Activated CD4-positive, alpha-beta T cell treated with anti-CD3 and anti-CD28 coated beads for 48 hours (primary cell): Measurements from ENCODE around the gene PROCR.
A peak's percentile ranks its signal among the peaks of the same experiment; 100 is the strongest.
"Not testable (repeated sequence)": the region's sequence is repeated elsewhere in the genome, so short reads cannot be mapped to it uniquely, and the experiment has no call there.

ENCODE experiments used
- DNase-seq: peaks from one replicate; pipeline ENCODE4 v3.0.0-alpha.2; 2020

Gene PROCR

DNA sequence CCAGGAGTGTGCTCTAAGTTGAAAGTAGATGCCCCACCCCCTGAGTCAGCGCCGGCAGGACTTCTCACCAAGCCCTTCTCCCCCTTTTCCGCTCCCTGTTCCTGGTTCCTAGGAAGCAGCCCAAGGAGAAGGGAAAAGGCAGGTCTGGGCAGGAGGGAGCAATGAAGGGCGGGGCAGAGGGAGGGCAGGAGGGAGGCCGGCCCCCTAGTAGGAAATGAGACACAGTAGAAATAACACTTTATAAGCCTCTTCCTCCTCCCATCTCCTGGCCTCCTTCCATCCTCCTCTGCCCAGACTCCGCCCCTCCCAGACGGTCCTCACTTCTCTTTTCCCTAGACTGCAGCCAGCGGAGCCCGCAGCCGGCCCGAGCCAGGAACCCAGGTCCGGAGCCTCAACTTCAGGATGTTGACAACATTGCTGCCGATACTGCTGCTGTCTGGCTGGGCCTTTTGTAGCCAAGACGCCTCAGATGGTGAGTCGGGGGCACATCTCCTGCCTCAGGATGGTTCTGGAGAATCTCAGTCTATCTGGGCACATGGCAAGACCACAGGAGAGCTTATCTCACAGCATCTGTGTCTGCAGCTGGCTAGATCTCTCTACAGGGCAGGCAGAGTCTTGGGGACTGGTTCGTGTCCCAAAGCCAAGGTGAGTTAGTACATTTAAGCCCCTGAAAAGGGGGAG lies at the start of gene PROCR:
TSS of gene PROCR (plus strand) at position 320 of the 681 bp plus-strand sequence. CDS start at position 403, 83 bp downstream.
- peak; percentile 13 for DNase-seq

DNA sequence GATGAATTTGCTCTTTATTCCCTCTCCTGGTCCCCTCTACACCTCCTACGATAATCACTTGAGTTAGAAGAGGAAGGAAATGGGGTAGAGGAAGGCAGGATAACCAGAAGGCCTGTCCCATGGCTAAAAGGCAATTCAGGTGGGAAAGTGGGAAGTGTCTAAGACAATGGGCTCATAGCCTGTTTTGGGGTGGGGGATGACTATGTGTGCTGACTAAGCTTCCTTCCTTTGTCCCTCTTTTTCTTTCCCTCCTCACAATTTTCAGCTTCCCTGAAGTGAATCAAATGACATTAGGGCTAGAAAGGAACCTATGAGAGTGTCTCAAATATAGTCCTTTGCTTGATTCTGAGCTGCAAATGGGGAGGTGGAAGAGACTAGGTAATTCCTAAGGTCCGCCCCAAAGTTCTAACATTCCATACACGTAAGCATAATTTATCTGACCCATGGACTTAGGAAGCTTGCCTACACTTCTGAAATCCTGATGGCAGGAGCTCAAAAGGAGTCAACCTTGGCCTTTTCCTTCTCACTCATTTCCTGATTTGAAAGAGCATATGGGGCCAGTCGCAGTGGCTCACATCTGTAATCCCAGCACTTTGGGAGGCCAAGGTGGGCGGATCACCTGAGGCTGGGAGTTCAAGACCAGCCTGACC lies 49.0 kb upstream of the PROCR start:
- no peak for DNase-seq

DNA sequence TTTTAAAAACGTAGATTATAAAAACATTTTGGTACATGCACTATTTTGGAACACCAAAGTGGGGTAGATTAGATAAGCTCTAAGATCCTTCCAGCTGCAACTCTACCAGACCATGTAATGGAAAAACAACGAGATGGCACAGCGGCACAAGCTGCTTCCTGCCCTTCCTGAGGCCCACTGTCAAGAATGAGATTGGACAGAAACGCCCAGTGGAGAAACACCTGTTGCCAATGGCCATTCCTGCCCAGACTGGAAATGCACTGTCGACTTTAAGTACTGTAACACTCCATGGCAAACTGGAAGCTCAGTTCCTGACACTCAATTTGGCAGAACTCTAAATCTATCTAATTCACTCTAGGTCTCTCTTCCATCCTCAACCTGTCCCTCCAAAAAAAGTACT lies 46.1 kb upstream of the PROCR start:
- DNase-seq = no peak

DNA sequence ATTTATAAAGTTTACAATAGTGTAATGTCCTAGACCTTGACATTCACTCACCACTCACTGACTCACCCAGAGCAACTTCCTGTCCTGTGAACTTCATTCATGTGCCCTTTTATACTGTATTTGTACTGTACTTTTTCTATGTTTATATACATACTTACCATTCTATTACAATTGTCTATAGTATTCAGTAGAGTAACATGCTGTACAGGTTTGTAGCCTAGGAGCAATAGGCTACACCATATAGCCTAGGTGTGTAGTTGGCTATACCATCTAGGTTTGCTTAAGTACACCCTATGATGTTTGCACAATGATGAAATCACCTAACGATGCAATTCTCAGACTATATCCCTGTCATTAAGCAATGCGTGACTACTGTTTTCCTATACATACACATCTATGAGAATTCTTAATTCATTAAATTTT lies 42.2 kb upstream of the PROCR start:
- no peak for DNase-seq

DNA sequence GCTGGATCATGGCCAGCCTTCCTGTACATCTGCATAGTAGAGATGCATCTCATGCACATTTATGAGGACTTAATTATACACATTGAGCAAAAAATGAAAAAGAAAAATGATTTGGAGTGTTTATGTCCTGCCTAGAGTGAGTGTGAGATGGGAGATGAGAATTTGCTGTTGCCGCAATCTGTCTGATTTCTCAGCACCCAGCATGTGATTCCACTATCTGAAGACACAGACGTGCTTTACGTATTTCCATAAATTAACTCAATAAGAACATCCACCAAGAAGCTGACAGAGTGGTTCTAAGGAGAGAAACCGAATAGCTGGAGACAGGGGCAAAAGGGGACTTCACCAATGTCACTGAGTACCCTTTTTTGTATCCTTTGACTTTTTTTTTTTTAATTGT lies 39.9 kb upstream of the PROCR start:
- no peak for DNase-seq

DNA sequence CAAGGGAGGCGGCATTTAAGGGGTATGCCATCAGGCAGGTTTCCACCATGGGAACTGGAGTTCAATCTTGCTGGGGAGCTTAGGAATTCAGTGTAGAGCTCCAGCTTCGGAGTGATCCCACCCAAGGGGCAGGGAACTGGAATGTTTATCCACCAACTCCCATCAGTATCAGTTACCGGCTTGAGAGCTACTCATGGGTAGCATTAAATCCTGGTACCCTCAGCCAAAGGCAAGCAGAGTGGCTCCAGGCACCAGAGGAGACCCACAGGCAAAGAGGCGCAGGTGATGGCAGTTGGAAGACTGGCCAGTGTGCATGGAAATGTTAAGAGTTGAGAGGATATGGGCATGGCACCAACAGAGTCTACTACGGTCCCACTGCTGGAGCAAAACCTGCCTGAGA lies 38.8 kb upstream of the PROCR start:
- DNase-seq = no peak

DNA sequence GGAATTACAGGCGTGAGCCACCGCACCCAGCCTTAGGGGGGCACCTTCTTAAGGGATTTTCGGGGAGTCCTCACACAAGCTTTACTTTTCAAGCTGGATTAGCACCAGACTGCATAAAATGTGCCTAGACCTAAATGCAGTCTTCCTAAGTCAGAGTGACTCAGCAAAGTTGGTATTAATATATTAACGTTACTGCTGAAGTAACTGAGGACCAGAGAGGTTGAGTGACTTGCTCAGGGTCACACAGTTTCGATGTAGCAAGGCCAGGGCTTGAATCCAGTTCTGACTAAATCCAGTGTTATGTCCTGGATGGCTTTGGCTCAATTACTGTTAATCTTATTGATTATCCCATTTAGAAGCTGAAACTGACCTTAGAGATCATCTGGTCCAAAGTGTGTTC lies 38.1 kb upstream of the PROCR start:
- DNase-seq = no peak

DNA sequence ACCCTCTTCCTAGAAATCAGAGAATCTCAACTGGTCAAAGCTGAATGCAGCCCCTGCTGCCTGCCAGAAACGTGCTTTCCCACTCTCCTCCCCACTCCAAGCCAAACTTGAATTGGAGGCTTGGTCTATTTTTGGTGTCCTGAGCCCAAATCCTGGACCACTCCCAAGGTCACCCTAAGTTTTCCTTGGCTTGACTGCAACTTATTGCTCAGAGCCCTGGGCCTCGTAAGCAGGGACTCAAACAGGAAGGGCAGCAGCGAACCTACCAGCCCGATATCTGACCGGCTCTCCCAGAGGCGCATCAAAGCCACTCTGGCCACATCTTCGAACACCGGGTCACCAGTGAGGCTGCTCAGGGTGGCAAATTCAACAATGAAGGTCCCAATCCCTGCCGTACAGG lies 37.4 kb upstream of the PROCR start:
- no peak for DNase-seq

DNA sequence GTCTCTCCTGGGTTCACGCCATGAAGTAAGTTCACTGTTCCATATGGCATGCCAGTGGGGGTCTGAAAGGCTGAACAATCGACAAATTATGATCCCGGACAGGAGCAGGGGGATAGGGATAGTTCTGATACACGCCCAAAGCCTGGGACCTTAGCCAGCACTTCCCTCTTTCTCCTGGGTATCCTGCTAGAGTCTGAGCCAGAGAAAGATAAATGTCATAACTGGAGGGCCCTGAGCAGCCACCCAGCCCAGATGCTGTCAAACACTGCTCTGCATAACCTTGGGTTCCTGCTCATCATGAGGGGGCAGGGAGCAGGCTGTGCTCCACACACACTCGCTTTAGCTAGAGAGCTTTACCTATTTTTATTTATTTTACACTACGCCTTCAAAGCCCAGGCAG lies 37.0 kb upstream of the PROCR start:
- no peak for DNase-seq

DNA sequence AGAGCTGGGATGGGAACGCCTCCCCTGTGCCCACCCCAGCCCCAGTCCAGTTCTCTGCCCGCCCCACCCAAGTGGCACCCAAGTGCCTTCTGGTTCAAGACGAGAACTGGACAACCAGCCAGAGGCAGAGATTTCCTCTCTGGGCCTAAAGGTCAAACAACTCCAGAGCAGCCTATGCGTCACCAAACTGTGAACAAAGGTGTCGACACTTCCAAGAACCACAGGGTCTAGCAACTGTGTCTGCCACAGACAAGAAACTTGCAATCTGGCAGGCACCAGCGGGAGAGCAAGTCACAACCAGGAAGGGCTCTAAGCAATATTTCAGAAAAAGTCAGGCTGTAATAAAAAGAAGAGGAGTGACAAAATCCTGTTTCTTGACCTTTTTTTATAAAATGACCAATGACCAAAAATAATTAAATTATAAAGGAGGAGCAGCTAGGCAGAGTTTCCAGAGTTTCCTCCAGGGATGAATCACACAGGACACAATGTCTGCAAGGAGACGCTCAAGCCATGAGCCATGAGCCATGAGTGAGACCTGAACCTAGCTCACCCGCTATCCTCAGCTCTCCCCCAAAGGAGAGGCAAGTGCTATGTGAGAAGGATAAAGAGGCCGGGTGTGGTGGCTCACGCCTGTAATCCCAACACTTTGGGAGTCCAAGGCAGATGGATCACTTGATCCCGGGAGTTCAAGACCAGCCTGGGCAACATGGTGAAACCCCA lies 35.8 kb upstream of the PROCR start:
- DNase-seq = no peak

DNA sequence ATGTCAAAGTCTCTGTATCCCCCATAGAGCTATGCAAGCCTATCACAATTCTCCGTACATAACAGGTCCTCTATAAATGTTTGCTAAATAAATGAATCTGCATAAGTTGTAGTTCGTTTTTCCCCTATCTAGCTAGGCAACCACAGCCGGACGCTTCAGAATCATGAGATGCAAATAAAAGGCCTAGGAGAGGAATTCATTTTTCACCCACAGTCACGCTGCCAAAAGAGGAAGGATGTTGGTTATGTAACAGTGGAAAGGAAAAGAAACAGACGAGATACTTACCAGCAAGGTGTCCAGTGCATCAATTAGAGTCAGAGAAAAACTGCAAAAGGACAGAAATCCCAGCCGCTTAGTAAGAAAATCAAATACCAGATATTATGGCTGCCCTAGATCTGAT lies 27.2 kb upstream of the PROCR start:
- DNase-seq = no peak

DNA sequence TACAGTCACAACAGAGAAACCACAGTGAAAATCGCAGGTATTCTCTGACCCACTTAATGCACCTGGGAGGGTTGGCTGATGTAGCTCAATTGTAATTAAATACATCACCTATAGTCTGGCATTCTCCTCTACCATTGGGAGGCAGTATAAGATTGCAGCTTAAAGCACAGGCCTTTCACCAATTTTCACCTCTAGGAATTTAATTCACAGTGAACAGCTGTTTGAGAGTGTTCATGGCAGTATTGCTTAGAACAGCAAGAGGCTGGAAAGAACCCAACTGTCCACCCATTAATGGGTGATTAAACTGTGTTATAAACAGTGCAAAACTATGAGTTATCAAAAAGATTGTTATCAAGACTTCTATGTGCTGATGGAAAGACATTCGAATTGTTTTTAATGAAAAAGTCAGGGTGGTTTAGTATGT lies 26.7 kb upstream of the PROCR start:
- no peak for DNase-seq

DNA sequence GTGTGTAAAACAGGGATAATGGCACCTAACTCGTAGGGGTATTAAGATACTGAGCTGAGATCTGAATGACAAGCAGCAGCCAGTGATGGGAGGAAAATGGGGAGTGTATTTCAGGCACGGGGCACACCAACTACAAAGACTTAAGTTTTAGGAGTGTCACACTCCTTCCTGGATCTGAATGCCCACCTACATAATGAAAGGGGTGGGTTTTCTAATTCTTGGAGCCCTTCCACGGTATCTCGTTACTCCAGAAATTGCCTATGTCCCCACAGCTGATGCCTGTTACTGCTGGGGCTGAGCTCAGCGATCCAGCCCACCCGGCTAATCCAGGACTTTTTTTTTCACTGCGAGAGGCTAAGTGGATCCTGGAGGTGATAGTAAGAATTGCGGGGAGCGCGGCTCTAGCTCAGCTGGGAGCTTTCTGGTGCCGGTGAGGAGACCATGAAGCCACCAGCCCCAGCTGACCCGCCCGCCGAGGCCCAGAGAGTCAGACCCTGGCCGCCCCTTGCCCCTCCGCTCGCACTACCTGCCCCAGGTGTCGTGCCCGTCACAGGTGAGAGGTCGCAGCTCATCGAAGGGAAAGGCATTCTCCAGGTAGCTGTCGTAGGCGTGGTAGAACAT lies 25.5 kb upstream of the PROCR start:
- DNase-seq = peak; percentile 35

DNA sequence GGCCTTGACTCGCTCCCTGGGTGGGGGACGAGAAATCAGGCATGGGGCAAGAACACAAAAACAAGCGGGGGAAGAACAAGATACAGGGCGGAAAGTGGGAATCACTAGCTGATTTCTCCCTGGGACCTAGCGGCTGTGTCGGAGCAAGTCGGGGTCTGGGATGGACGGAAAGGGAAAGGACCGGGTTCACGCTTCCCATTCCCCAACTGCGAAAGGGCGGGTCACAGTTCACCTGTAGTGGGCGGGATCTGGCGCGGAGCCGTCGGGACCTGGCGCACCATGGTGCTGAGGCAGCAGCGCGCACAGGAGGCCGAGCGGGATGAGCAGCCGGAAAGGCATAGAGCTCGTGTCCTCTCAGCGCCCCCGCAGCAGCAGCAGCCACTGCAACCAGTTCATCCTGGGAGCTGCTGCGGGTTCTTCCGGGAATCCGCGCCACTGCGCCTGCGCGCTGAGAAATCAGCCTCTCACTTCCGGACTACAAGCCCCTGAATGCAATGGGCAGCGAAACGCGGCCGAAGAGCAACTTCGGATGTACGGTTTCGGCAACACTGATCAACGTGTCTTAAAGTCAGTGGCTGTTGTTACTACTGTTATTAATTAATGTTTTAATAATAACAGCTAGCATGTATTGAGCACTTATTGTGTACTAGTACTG lies 24.8 kb upstream of the PROCR start, which contains the start of gene EDEM2:
TSS of gene EDEM2 (minus strand) at position 417 of the 655 bp plus-strand sequence. CDS start at position 339, 78 bp downstream.
- DNase-seq = peak; percentile 95

DNA sequence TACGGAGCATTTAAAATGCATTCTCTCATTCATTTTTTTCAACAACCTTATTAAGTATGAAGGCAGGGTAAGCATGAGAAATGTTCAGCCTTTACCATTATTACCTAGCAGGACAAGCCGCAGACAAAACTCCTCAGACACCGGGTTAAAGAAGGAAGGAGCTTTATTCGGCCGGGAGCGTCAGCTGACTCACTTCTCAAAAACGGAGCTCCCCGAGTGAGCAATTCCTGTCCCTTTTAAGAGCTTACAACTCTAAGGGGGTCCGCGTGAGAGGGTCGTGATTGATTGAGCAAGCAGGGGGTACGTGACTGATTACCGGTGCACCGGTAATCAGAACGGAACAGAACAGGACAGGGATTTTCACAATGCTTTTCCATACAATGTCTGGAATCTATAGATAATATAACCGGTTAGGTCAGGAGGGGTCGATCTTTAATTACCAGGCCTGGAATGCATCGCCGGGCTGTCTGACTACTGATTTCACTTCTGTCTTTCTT lies 24.2 kb upstream of the PROCR start:
- peak; percentile 26 for DNase-seq

DNA sequence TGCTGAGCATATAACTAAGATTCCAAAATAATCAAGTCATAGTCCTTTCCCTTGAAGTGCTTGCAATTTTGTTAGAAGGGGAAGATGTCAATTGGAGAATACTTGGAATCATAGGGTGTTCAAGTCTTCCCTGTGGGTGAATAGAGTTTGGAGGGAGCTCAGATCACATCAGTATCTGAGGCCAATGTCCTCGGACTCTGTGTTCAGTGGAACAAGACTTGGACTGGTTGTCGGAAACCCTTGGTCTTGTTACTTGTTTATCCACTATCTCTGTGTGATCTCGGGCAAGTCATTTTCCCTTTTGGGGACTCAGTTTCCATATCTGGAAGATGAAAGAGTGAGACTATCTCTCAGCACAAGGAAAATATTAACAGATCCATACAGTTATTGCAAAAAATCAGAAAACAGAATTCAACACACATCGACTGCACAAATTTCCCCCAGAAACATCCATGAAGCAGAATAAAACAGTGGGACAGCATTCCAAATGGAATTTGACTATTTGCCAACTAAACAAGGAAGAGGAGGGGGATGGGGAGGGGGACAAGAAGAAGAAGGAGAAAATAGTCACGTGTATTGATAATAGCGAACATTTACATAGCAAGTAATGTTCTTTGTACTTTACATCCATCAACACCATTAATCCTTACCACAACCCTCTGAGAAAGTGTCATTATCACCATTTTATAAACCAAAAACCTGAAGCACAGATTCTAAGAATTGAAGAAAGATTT lies 20.9 kb upstream of the PROCR start:
- no peak for DNase-seq

DNA sequence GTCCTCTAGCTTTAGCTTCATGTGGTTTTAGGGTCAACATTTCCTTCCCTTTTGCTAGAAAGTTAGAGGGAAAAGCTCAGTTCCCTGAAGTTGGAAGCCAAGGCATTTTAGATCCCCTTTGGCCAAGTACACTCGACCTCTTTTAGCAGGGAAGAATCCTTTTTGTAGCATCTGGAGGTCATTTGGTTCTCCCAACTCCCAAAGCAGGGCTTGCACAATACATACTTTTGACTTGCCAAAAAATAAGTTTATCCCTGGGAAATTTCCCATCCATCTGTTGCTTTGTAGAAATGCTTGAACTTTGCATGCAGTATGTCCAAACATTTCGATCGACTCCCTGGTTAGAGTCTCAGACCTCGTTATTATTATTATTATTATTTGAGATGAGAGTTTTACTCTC lies 20.1 kb upstream of the PROCR start:
- no peak for DNase-seq

DNA sequence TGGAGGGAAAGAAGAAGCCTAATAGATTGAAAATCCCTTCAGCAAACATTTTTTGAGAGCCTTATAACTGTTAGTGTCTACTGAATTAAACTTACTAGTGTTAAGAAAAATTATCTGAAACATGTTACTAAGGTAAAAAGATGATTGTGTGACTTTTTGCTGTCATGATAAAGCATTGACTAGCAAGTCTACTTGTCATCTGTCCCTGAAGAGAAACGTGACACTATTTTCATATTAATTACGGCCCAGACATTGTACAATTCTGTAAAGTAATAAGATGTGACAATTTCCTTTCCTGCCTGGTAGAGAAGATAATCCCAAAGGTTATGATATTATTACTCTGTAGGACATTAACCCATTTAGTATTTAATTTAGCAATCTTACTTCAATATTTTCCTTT lies 15.9 kb upstream of the PROCR start:
- no peak for DNase-seq

DNA sequence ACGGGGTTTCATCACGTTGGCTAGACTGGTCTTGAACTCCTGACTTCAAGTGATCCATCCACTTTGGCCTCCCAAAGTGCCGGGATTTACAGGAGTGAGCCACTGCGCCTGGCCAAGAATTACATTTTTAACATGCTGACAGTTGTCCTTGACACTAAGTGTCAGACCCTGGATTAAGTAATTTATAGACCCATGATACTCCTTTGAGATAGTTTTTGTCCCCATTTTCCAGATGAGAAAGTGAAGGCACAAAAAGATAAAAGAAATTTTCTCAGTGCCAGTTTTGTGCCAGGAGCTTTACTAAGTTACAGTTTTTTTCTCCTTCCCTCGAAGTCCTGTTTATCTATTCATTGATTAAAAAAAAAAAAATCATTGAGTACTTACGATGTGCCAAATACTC lies 14.9 kb upstream of the PROCR start:
- no peak for DNase-seq

DNA sequence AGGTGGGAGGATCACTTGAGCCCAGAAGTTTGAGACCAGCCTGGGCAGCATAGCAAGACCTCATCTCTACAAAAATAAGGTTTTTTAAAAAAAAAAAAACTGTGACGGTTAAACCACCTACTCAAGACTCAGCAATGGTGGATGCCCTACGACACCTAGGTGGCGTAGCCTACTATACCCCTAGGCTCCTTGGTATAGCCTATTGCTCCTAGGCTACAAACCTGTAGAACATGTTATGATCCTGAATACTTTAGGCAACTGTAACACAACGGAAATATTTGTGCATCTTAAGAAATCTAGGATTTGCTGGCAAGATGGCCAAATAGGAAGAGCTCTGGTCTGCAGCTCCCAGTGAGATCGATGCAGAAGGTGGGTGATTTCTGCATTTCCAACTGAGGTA lies 11.5 kb upstream of the PROCR start:
- DNase-seq = not testable (repeated sequence)

DNA sequence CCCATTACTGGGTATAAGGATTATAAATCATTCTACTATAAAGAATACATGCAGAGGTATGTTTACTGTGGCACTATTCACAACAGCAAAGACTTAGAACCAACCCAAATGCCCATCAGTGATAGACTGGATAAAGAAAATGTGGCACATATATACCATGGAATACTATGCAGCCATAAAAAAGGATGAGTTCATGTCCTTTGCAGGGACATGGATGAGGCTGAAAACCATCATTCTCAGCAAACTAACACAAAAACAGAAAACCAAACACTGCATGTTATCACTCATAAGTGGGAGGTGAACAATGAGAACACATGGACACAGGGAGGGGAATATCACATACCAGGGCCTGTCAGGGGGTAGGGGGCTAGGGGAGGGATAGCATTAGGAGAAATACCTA lies 7.3 kb upstream of the PROCR start:
- not testable (repeated sequence) for DNase-seq
